Neural cell (in vitro differentiated cells): ENCODE measurements around the gene ATP9B. TPM values are rescaled to one million over a fixed set of nuclear protein-coding genes. Genes with fewer than 3 reads are reported as not detected.

Experiments
- H2AFZ ChIP-seq: fragments of 200-600, 300-800 bp; sonication (generic), shearing (Covaris generic); 2 replicates; pipeline ENCODE4 v1.6.0; 2014; ENCODE audit warnings: low read depth, mild to moderate bottlenecking, antibody characterized with exemption, low read length, moderate library complexity
- H3F3A ChIP-seq: fragments of 200-600 bp; shearing (Covaris generic); 2 replicates; pipeline ENCODE4 v1.6.1; 2016; ENCODE audit warnings: mild to moderate bottlenecking, moderate library complexity, mixed read lengths, antibody characterized with exemption, low read length; ENCODE audit not compliant: insufficient read depth, poor library complexity, severe bottlenecking
- H3K27ac ChIP-seq: fragments of 200-600, 300-800 bp; sonication (generic), shearing (Covaris generic); 2 replicates; pipeline ENCODE4 v1.5.1; 2014; ENCODE audit warnings: mild to moderate bottlenecking, low read length, moderate library complexity
- H3K27me3 ChIP-seq: fragments of 300-800, 200-600 bp; sonication (generic), shearing (Covaris generic); 2 replicates; pipeline ENCODE4 v1.6.0; 2014; ENCODE audit warnings: mild to moderate bottlenecking, low read depth, low read length, moderate library complexity; ENCODE audit not compliant: insufficient read depth
- H3K36me3 ChIP-seq: fragments of 300-800, 200-600 bp; sonication (generic), shearing (Covaris generic); 2 replicates; pipeline ENCODE4 v1.5.1; 2014; ENCODE audit warnings: mild to moderate bottlenecking, antibody characterized with exemption, low read length, moderate library complexity; ENCODE audit not compliant: insufficient read depth
- H3K4me2 ChIP-seq: fragments of 300-800, 200-600 bp; sonication (generic), shearing (Covaris generic); 2 replicates; pipeline ENCODE4 v1.6.0; 2014; ENCODE audit warnings: mild to moderate bottlenecking, low read length
- H3K4me3 ChIP-seq: fragments of 300-800, 200-600 bp; sonication (generic), shearing (Covaris generic); 2 replicates; pipeline ENCODE4 v1.5.1; 2014; ENCODE audit warnings: mild to moderate bottlenecking, low read length, moderate library complexity
- H3K79me2 ChIP-seq: fragments of 200-600 bp; shearing (Covaris generic); replicated peaks from 2 replicates; pipeline ENCODE4 v1.6.0; 2014; ENCODE audit warnings: mild to moderate bottlenecking, low read length, moderate library complexity; ENCODE audit not compliant: insufficient read depth
- H3K9ac ChIP-seq: fragments of 300-800, 200-600 bp; sonication (generic), shearing (Covaris generic); 2 replicates; pipeline ENCODE4 v1.6.1; 2016; ENCODE audit warnings: mild to moderate bottlenecking, low read length, mixed read lengths
- H3K9me2 ChIP-seq: fragments of 200-600 bp; shearing (Covaris generic); 2 replicates; pipeline ENCODE4 v1.6.1; 2016; ENCODE audit warnings: mild to moderate bottlenecking, low read length, mixed read lengths; ENCODE audit not compliant: insufficient read depth
- H3K9me3 ChIP-seq: fragments of 200-600, 300-800 bp; sonication (generic), shearing (Covaris generic); 2 replicates; pipeline ENCODE4 v1.6.1; 2016; ENCODE audit warnings: mild to moderate bottlenecking, mixed run types, low read length, moderate library complexity, mixed read lengths
- H4K20me1 ChIP-seq: fragments of 200-600 bp; shearing (Covaris generic); 2 replicates; pipeline ENCODE4 v1.6.1; 2016; ENCODE audit warnings: mild to moderate bottlenecking, mixed run types; ENCODE audit not compliant: insufficient read depth
- EP300 ChIP-seq: fragments of 450-650 bp; conservative IDR thresholded peaks from 2 replicates; pipeline ENCODE4 v1.6.1; 2014; ENCODE audit warnings: antibody characterized with exemption, mild to moderate bottlenecking, moderate library complexity; ENCODE audit not compliant: poor library complexity, severe bottlenecking
- EZH2 ChIP-seq: fragments of 200-600, 300-800 bp; shearing (Covaris generic), sonication (generic); IDR thresholded peaks from 2 replicates; pipeline ENCODE4 v1.6.1; 2014; ENCODE audit warnings: antibody characterized with exemption, low read length, borderline replicate concordance, mild to moderate bottlenecking; ENCODE audit not compliant: insufficient read depth, poor library complexity, severe bottlenecking
- MXI1 ChIP-seq: fragments of 450-650 bp; conservative IDR thresholded peaks from 2 replicates; pipeline ENCODE4 v1.6.1; 2014; ENCODE audit warnings: antibody characterized with exemption, mild to moderate bottlenecking; ENCODE audit not compliant: poor library complexity, severe bottlenecking
- POLR2AphosphoS5 ChIP-seq: IDR thresholded peaks from 2 replicates; pipeline ENCODE4 v1.6.1; 2012
- RAD21 ChIP-seq: fragments of 450-650 bp; conservative IDR thresholded peaks from 2 replicates; pipeline ENCODE4 v1.6.1; 2014; ENCODE audit warnings: antibody characterized with exemption, mild to moderate bottlenecking, moderate library complexity
- REST ChIP-seq: IDR thresholded peaks from 2 replicates; pipeline ENCODE4 v1.6.1; 2012; ENCODE audit warnings: borderline replicate concordance
- SMC3 ChIP-seq: fragments of 450-650 bp; conservative IDR thresholded peaks from 2 replicates; pipeline ENCODE4 v1.6.1; 2014; ENCODE audit warnings: antibody characterized with exemption, mild to moderate bottlenecking, moderate library complexity; ENCODE audit not compliant: poor library complexity
- TAF1 ChIP-seq: IDR thresholded peaks from 2 replicates; pipeline ENCODE4 v1.6.1; 2012; ENCODE audit warnings: low read depth
- polyA plus RNA-seq: library from polyadenylated mRNA; depleted of rRNA; stranded (reverse); fragments of >200 nt; gene quantifications from 2 replicates; pipeline ENCODE4 v1.2.3, GENCODE V29; 2014
- TF ChIP-seq, protein P1 (sequence below): fragments of 450-650 bp; IDR thresholded peaks from 2 replicates; pipeline ENCODE4 v1.5.1; 2014; ENCODE audit warnings: antibody characterized with exemption, mild to moderate bottlenecking, moderate library complexity; ENCODE audit not compliant: poor library complexity, severe bottlenecking

The ATP9B gene
- polyA plus RNA-seq, 1 donor from 2014 or later = 15.4 TPM

DNA sequence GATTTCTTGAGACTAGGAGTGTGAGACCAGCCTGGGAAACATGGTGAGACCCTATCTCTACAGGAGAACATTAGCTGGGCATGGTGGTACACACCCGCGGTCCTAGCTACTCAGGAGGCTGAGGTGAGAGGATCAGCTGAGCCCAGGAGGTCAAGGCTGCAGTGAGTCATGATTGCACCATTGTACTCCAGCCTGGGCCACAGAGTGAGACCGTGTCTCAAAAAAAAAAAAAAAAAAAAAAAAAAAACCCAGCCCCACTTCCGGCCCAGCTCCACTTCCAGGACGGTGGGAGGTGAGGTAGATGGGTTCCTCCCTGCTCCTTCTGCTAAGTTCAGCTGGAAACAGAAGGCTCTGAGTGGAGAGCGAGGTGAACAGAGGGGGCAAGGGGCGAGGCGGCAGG, 285.2 kb downstream of the ATP9B start:
- H3K4me2 ChIP-seq = no peak overlapping the region
- H3K79me2 ChIP-seq = no peaks in the 10 kb centered on the region
- no peak overlapping the region for H3K4me3 ChIP-seq
- no peak overlapping the region for H3K27ac ChIP-seq
- no peaks in the 10 kb centered on the region for H3K36me3 ChIP-seq
- H2AFZ ChIP-seq = no peak overlapping the region
- no peaks in the 10 kb centered on the region for H3K27me3 ChIP-seq
- no peak overlapping the region for H3K9ac ChIP-seq
- no peaks in the 10 kb centered on the region for H3K9me2 ChIP-seq
- no peaks in the 10 kb centered on the region for H4K20me1 ChIP-seq
- no peaks in the 10 kb centered on the region for H3K9me3 ChIP-seq
- TF ChIP-seq POLR2AphosphoS5 (no peak), SMC3 (no peak)
- TF ChIP-seq, protein P1, sequence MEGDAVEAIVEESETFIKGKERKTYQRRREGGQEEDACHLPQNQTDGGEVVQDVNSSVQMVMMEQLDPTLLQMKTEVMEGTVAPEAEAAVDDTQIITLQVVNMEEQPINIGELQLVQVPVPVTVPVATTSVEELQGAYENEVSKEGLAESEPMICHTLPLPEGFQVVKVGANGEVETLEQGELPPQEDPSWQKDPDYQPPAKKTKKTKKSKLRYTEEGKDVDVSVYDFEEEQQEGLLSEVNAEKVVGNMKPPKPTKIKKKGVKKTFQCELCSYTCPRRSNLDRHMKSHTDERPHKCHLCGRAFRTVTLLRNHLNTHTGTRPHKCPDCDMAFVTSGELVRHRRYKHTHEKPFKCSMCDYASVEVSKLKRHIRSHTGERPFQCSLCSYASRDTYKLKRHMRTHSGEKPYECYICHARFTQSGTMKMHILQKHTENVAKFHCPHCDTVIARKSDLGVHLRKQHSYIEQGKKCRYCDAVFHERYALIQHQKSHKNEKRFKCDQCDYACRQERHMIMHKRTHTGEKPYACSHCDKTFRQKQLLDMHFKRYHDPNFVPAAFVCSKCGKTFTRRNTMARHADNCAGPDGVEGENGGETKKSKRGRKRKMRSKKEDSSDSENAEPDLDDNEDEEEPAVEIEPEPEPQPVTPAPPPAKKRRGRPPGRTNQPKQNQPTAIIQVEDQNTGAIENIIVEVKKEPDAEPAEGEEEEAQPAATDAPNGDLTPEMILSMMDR = no peak
- H3F3A ChIP-seq = no peaks in the 10 kb centered on the region

- Histone ChIP-seq H3K9me3 (no peaks in the 10 kb centered on the region), H3K36me3 (no peaks in the 10 kb centered on the region), H3F3A (no peaks in the 10 kb centered on the region), H3K4me2 (no peak overlapping the region), H3K27ac (no peak overlapping the region), H3K9me2 (no peaks in the 10 kb centered on the region), H4K20me1 (no peaks in the 10 kb centered on the region), H3K27me3 (no peaks in the 10 kb centered on the region), H3K4me3 (no peak overlapping the region), H2AFZ (no peak overlapping the region), H3K9ac (no peak overlapping the region), H3K79me2 (no peaks in the 10 kb centered on the region)
- TF ChIP-seq EZH2 (no peak), REST (no peak), POLR2AphosphoS5 (no peak), TAF1 (no peak), RAD21 (no peak), MXI1 (no peak), EP300 (no peak), SMC3 (no peak)
- TF ChIP-seq, protein P1 = no peak
Observed at GRCh38 chr18:79355433-79356335, 286.5 kb downstream of the ATP9B start.
